IMR-90 (cell line): Measurements from ENCODE around the gene PTPRG. TPM values are rescaled to one million over a fixed set of nuclear protein-coding genes. Genes with fewer than 3 reads are reported as not detected.

ENCODE experiments used
- ATAC-seq: fragments of 200-7000 bp; cut with Tn5 transposase; 2 replicates; pipeline ENCODE4 v1.9.1; 2020; ENCODE audit warnings: low read depth, mild to moderate bottlenecking, moderate library complexity
- BruUV-seq: library from RNA; stranded (reverse); fragments of 400-500 nt; replicated peaks from 2 replicates; lab custom pipeline; 2021; lab: Mats Ljungman, UMichigan
- CTCF ChIA-PET: fragments of 300-600 bp; formaldehyde crosslinking; extraction: SDS; loops from one replicate; lab custom pipeline; 2021; ENCODE audit warnings: antibody characterized with exemption; lab: Yijun Ruan, JAX
- POLR2A ChIA-PET: fragments of 300-600 bp; sonication (Branson Sonifier 250); formaldehyde crosslinking; loops from one replicate; lab custom pipeline; 2022; ENCODE audit warnings: antibody characterized with exemption; ENCODE audit not compliant: unreplicated experiment; lab: Charles Lee
- DNase-seq: peaks from one replicate; pipeline ENCODE4 v3.0.0; 2013
- H2AFZ ChIP-seq: replicated peaks from 2 replicates; pipeline ENCODE3; 2013; ENCODE audit warnings: low read length, mild to moderate bottlenecking; ENCODE audit not compliant: poor library complexity
- H2AK5ac ChIP-seq: 2 replicates; pipeline ENCODE4 v1.6.1; 2013; ENCODE audit warnings: low read depth, low read length, inconsistent platforms
- H2AK9ac ChIP-seq: replicated peaks from 2 replicates; pipeline ENCODE3; 2013; ENCODE audit warnings: mild to moderate bottlenecking, low read depth, low read length, moderate library complexity; ENCODE audit not compliant: poor library complexity
- H2BK120ac ChIP-seq: 2 replicates; pipeline ENCODE4 v1.6.1; 2013; ENCODE audit warnings: low read depth, low read length, inconsistent platforms
- H2BK15ac ChIP-seq: 3 replicates; pipeline ENCODE4 v1.6.1; 2013; ENCODE audit warnings: low read depth, low read length, inconsistent platforms
- H2BK20ac ChIP-seq: 2 replicates; pipeline ENCODE4 v1.6.1; 2013; ENCODE audit warnings: low read depth, mild to moderate bottlenecking, inconsistent platforms, low read length, moderate library complexity
- H2BK5ac ChIP-seq: 2 replicates; pipeline ENCODE4 v1.6.1; 2013; ENCODE audit warnings: mild to moderate bottlenecking, low read depth, low read length, inconsistent platforms; ENCODE audit not compliant: poor library complexity, severe bottlenecking
- H3K14ac ChIP-seq: replicated peaks from 2 replicates; pipeline ENCODE4 v1.6.1; 2013; ENCODE audit warnings: low read depth, low read length, inconsistent platforms
- H3K18ac ChIP-seq: 2 replicates; pipeline ENCODE4 v1.6.1; 2013; ENCODE audit warnings: low read depth, low read length, control low read depth
- H3K23ac ChIP-seq: 2 replicates; pipeline ENCODE4 v1.6.1; 2013; ENCODE audit warnings: low read depth, low read length, inconsistent platforms
- H3K27ac ChIP-seq: 2 replicates; pipeline ENCODE4 v1.5.1; 2013; ENCODE audit warnings: mild to moderate bottlenecking, control low read depth, low read length; ENCODE audit not compliant: insufficient read depth
- H3K27me3 ChIP-seq: 2 replicates; pipeline ENCODE4 v1.6.1; 2013; ENCODE audit warnings: low read length; ENCODE audit not compliant: control insufficient read depth, insufficient read depth
- H3K36me3 ChIP-seq: 2 replicates; pipeline ENCODE4 v1.6.1; 2013; ENCODE audit warnings: low read length, mixed read lengths; ENCODE audit not compliant: control insufficient read depth, insufficient read depth
- H3K4ac ChIP-seq: 2 replicates; pipeline ENCODE4 v1.6.1; 2013; ENCODE audit warnings: low read depth, low read length, inconsistent platforms
- H3K4me1 ChIP-seq: 2 replicates; pipeline ENCODE4 v1.6.1; 2013; ENCODE audit warnings: low read length, mixed read lengths; ENCODE audit not compliant: control insufficient read depth, insufficient read depth
- H3K4me2 ChIP-seq: 2 replicates; pipeline ENCODE4 v1.6.1; 2013; ENCODE audit warnings: low read depth, mild to moderate bottlenecking, control low read depth, low read length, moderate library complexity
- H3K4me3 ChIP-seq: 2 replicates; pipeline ENCODE4 v1.5.1; 2013; ENCODE audit warnings: low read depth, mild to moderate bottlenecking, control low read depth, low read length, moderate library complexity; ENCODE audit not compliant: insufficient read depth
- H3K56ac ChIP-seq: 2 replicates; pipeline ENCODE4 v1.6.1; 2013; ENCODE audit warnings: low read length, inconsistent platforms; ENCODE audit not compliant: insufficient read depth; ENCODE audit errors: extremely low read depth
- H3K79me1 ChIP-seq, 2 experiments: 2 replicates each; pipeline ENCODE4 v1.6.1; 2013; ENCODE audit warnings: low read length in 2 of 2, inconsistent platforms in 1 of 2, low read depth in 1 of 2
- H3K9ac ChIP-seq: 2 replicates; pipeline ENCODE4 v1.6.1; 2013; ENCODE audit warnings: low read depth, low read length, control low read depth
- H3K9me1 ChIP-seq: 2 replicates; pipeline ENCODE4 v1.6.1; 2013; ENCODE audit warnings: low read length, inconsistent platforms; ENCODE audit not compliant: insufficient read depth
- H3K9me3 ChIP-seq: 2 replicates; pipeline ENCODE4 v1.6.1; 2013; ENCODE audit warnings: low read length; ENCODE audit not compliant: control insufficient read depth, insufficient read depth
- H4K20me1 ChIP-seq: 2 replicates; pipeline ENCODE4 v1.6.1; 2013; ENCODE audit warnings: low read length, inconsistent platforms; ENCODE audit not compliant: insufficient read depth
- H4K5ac ChIP-seq: 2 replicates; pipeline ENCODE4 v1.6.1; 2013; ENCODE audit warnings: mild to moderate bottlenecking, low read depth, low read length, control low read depth
- H4K8ac ChIP-seq, 2 experiments: 2 replicates each; pipeline ENCODE4 v1.6.1; 2013; ENCODE audit warnings: low read depth in 2 of 2, low read length in 2 of 2, control low read depth in 1 of 2, inconsistent platforms in 1 of 2
- H4K91ac ChIP-seq: 2 replicates; pipeline ENCODE4 v1.6.1; 2013; ENCODE audit warnings: low read depth, low read length, inconsistent platforms; ENCODE audit not compliant: insufficient read depth
- CTCF ChIP-seq: conservative IDR thresholded peaks from 2 replicates; pipeline ENCODE4 v1.5.1; 2012; ENCODE audit warnings: mild to moderate bottlenecking, low read depth, low read length, improper control_type of control experiment
- USF2 ChIP-seq: fragments of 150-350 bp; IDR thresholded peaks from 2 replicates; pipeline ENCODE4 v1.6.1; 2017; ENCODE audit warnings: mild to moderate bottlenecking, antibody characterized with exemption, low read length, low read depth
- WGBS, 2 experiments: methylation state at CpG; one replicate each; pipeline versions ENCODE4 v1.1.5 to v1.1.7; 2013; ENCODE audit warnings: missing lambda C conversion rate in 2 of 2; ENCODE audit not compliant: insufficient read length in 1 of 2; ENCODE audit errors: extremely low coverage in 2 of 2; 5-methylcytosine and 5-hydroxymethylcytosine counted together
- dilution Hi-C: fragments of 300-500 bp; cut with HindIII; formaldehyde crosslinking; loops from one replicate; pipeline ENCODE4 v1.14.3; 2018; ENCODE audit warnings: low sequenced_read_pairs; ENCODE audit not compliant: unreplicated experiment
- in situ Hi-C: fragments of 300-500 bp; cut with MboI; formaldehyde crosslinking; loops from 3 replicates; pipeline ENCODE4 v1.14.3; 2019; ENCODE audit warnings: low sequenced_read_pairs, inconsistent platforms, mixed read lengths
- intact Hi-C: fragments of 100-400 bp; cut with micrococcal nuclease; formaldehyde crosslinking; loops from 2 replicates; pipeline ENCODE4 v1.10.0; 2022
- polyA plus RNA-seq, 3 experiments: library from polyadenylated mRNA; depleted of rRNA; stranded (reverse); fragments of >200 nt; gene quantifications; 2 replicates each; pipeline ENCODE4 v1.2.3, GENCODE V29; 2012; ENCODE audit warnings: low replicate concordance in 1 of 3
- total RNA-seq: library from RNA; depleted of rRNA; stranded (reverse); fragments of >200 nt; gene quantifications from 2 replicates; pipeline ENCODE4 v1.2.3, GENCODE V29; 2012

PTPRG gene
- total and polyA plus RNA-seq, 2 of the 4 experiments (the other 2 are of a cell fraction) = 7.7 to 31.0 TPM

GRCh38 chr3:61569856-61570580 lies 8.6 kb downstream of the PTPRG start:
- Histone ChIP-seq H2AK5ac (no peak overlapping the region), H3K79me1 (peaks cover 39 to 78% of the 10 kb centered on the region in 2 experiments), H3K4me1 (peaks cover 7% of the 10 kb centered on the region; the same call in 1 of the 2 replicates), H3K27me3 (no peaks in the 10 kb centered on the region), H3K4ac (no peak overlapping the region), H2BK20ac (no peak overlapping the region), H3K23ac (no peak overlapping the region), H2AFZ (no peak overlapping the region), H2BK15ac (no peak overlapping the region), H3K9ac (no peak overlapping the region), H3K4me2 (no peak overlapping the region), H3K9me3 (no peaks in the 10 kb centered on the region), H3K56ac (no peak overlapping the region), H4K5ac (no peak overlapping the region), H2BK5ac (no peak overlapping the region), H3K4me3 (no peak overlapping the region), H4K8ac (no peak overlapping the region), H3K9me1 (peaks cover 6% of the 10 kb centered on the region), H3K36me3 (no peaks in the 10 kb centered on the region; the same call in 1 of the 2 replicates), H3K27ac (no peak overlapping the region), H2BK120ac (no peak overlapping the region), H3K14ac (no peak overlapping the region), H4K20me1 (peaks cover 39% of the 10 kb centered on the region), H3K18ac (no peak overlapping the region), H2AK9ac (no peak overlapping the region), H4K91ac (no peak overlapping the region)
- dilution Hi-C loops (no loop called here), intact Hi-C loops (loop anchor here (10.0 kb wide), 2 partner anchors 215 to 245 kb away; no protein-coding TSS in a partner anchor), in situ Hi-C loops (no loop called here)
- WGBS, 2 experiments = no CpG with 5 or more reads among the region's 2 CpGs
- CTCF ChIA-PET = no interaction called here
- POLR2A ChIA-PET = no interaction called here
- TF ChIP-seq USF2 (no peak), CTCF (no peak)
- ATAC-seq (no peak), DNase-seq (no peak)
- BruUV-seq = no TSS peak
